ENCODE results near the gene TNNC2.

DNA sequence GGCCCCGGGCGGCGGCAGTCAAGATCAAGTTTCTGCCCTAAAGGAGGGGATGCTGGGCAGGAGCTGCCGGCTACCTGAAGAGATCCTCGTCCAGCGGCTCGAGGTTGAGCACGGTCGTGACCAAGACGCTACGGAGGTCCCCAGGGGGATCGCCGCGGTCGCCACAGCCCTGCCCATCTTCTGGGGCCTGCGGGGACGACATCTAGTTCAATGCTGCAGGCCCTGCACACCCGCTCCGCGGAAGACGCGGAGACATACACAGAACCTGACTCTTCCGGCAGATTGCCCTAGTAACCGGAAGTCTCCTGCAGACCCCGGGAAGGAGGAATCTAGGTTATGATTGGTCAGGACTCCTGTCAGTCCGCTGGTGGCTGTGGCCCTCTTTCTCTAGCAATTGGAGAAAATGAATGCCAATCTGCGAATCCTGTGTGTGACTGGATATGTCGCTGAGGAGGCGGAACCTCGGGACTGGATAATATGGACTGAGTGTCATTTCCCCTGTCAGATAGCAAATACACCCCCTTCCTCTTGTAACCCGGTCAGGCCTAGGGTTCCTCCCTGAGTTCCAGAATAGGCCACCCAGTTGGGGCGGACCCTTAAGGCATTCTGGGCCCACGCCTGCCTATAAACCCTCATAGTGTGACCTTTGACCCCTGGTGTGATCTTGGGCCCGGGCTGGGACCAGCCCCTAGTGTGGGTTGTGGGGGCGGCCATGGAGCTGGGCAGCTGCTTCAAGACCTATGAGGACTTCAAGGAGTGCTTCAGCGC lies 30.2 kb upstream of the TNNC2 start, which contains the start of the genes ACOT8 and ZSWIM3:
- TF ChIP-seq, protein P1, sequence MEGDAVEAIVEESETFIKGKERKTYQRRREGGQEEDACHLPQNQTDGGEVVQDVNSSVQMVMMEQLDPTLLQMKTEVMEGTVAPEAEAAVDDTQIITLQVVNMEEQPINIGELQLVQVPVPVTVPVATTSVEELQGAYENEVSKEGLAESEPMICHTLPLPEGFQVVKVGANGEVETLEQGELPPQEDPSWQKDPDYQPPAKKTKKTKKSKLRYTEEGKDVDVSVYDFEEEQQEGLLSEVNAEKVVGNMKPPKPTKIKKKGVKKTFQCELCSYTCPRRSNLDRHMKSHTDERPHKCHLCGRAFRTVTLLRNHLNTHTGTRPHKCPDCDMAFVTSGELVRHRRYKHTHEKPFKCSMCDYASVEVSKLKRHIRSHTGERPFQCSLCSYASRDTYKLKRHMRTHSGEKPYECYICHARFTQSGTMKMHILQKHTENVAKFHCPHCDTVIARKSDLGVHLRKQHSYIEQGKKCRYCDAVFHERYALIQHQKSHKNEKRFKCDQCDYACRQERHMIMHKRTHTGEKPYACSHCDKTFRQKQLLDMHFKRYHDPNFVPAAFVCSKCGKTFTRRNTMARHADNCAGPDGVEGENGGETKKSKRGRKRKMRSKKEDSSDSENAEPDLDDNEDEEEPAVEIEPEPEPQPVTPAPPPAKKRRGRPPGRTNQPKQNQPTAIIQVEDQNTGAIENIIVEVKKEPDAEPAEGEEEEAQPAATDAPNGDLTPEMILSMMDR (IDR thresholded peaks at IDR 0.05): no peak
- no peak for TF ChIP-seq EZH2 (IDR thresholded peaks at IDR 0.05; ENCODE audit: borderline replicate concordance, insufficient read depth, low read depth, low read length, poor library complexity, severe bottlenecking)

Data from B cell (primary cell).